ENCODE measurements around the gene CHST12. TPM values are rescaled to one million over a fixed set of nuclear protein-coding genes. Genes with fewer than 3 reads are reported as not detected.

CHST12 gene
- total and polyA plus RNA-seq, 10 of the 15 experiments (the other 5 are each of a cell fraction or from before 2014, with no cell fraction given), result 0.05 to 14.2 (median 3.3) TPM

DNA sequence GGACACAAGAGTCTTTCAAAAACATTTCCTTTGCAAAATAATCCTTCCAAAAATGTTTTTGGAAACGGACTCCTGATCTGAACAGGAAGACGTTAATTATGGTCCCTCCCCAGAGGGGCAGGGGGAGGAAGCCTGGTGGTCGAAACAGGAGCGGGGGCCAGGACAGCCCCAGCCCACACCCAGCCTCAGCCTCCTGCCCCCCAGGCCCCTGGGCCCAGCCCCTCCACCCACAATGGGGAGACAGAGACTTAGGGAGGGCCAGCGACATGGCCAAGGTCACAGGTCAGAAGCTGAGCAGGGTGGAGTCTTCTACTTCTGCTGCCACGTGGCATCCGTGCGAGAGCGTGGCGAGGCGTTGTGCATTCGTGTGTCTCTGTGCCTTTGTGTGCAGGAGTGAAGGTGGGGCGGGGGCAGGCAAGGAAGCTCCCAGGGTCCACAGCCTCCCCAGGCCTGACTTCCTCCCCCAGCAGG, 86.8 kb downstream of the CHST12 start:
- intact Hi-C loops (cut with micrococcal nuclease; ENCODE audit: unreplicated experiment) (no loop called here), in situ Hi-C loops (cut with MboI) (no loop called here)
- SMC1A ChIA-PET (ENCODE audit: uncharacterized antibody, unreplicated experiment), result no interaction called here
- RAD21 ChIA-PET (ENCODE audit: unreplicated experiment), result no interaction called here
- FAIRE-seq (no peak), ATAC-seq (no peak), DNase-seq (ENCODE audit: low read depth, low spot score) (no peak)
- H3K9ac ChIP-seq (ENCODE audit: control insufficient read depth, insufficient read depth, low read length), result no peak overlapping the region
- no peak overlapping the region for H3K27ac ChIP-seq (ENCODE audit: control insufficient read depth, insufficient read depth)
- H3K4me2 ChIP-seq (ENCODE audit: control insufficient read depth, insufficient read depth), result no peak overlapping the region
- H3K27me3 ChIP-seq (replicated peaks in 1 of 2; ENCODE audit: control insufficient read depth in 2 of 2, insufficient read depth in 2 of 2, low read length in 1 of 2), result no peaks in the 10 kb centered on the region
- H3K4me1 ChIP-seq (ENCODE audit: control insufficient read depth, insufficient read depth, low read length), result no peaks in the 10 kb centered on the region
- no peaks in the 10 kb centered on the region for H4K20me1 ChIP-seq (ENCODE audit: control insufficient read depth, insufficient read depth)
- 23% methylated on average over 13 of the region's 13 CpGs for WGBS (ENCODE audit: insufficient coverage, insufficient replicate concordance, low lambda C conversion rate, missing lambda C conversion rate)
- POLR2A ChIA-PET, result no interaction called here
- no peak overlapping the region for H3K4me3 ChIP-seq
- H3K79me2 ChIP-seq (ENCODE audit: control insufficient read depth, insufficient read depth, low read length), result no peaks in the 10 kb centered on the region
- CTCF ChIA-PET, result no interaction called here
- no peak overlapping the region for H2AFZ ChIP-seq (ENCODE audit: control insufficient read depth, low read depth, low read length)
- BruUV-seq (replicated peaks), result no TSS peak
- TF ChIP-seq MXI1 (IDR thresholded peaks at IDR 0.05; ENCODE audit: low read depth, low read length), result no peak
- TF ChIP-seq, protein P1, sequence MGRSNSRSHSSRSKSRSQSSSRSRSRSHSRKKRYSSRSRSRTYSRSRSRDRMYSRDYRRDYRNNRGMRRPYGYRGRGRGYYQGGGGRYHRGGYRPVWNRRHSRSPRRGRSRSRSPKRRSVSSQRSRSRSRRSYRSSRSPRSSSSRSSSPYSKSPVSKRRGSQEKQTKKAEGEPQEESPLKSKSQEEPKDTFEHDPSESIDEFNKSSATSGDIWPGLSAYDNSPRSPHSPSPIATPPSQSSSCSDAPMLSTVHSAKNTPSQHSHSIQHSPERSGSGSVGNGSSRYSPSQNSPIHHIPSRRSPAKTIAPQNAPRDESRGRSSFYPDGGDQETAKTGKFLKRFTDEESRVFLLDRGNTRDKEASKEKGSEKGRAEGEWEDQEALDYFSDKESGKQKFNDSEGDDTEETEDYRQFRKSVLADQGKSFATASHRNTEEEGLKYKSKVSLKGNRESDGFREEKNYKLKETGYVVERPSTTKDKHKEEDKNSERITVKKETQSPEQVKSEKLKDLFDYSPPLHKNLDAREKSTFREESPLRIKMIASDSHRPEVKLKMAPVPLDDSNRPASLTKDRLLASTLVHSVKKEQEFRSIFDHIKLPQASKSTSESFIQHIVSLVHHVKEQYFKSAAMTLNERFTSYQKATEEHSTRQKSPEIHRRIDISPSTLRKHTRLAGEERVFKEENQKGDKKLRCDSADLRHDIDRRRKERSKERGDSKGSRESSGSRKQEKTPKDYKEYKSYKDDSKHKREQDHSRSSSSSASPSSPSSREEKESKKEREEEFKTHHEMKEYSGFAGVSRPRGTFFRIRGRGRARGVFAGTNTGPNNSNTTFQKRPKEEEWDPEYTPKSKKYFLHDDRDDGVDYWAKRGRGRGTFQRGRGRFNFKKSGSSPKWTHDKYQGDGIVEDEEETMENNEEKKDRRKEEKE (IDR thresholded peaks at IDR 0.05), result no peak
- TF ChIP-seq BHLHE40 (IDR thresholded peaks at IDR 0.05; ENCODE audit: borderline replicate concordance in 1 of 2, low read depth in 2 of 2, low read length in 1 of 2), result no peak
- TF ChIP-seq, protein P2, sequence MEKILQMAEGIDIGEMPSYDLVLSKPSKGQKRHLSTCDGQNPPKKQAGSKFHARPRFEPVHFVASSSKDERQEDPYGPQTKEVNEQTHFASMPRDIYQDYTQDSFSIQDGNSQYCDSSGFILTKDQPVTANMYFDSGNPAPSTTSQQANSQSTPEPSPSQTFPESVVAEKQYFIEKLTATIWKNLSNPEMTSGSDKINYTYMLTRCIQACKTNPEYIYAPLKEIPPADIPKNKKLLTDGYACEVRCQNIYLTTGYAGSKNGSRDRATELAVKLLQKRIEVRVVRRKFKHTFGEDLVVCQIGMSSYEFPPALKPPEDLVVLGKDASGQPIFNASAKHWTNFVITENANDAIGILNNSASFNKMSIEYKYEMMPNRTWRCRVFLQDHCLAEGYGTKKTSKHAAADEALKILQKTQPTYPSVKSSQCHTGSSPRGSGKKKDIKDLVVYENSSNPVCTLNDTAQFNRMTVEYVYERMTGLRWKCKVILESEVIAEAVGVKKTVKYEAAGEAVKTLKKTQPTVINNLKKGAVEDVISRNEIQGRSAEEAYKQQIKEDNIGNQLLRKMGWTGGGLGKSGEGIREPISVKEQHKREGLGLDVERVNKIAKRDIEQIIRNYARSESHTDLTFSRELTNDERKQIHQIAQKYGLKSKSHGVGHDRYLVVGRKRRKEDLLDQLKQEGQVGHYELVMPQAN (conservative IDR thresholded peaks at IDR 0.05), result no peak
- no peak for TF ChIP-seq CHD2 (IDR thresholded peaks at IDR 0.05; ENCODE audit: borderline replicate concordance, low read depth, low read length)
- TF ChIP-seq MTA2 (IDR thresholded peaks at IDR 0.05; ENCODE audit: low read depth), result no peak
- no peak for TF ChIP-seq TCF7 (IDR thresholded peaks at IDR 0.05; ENCODE audit: borderline replicate concordance)
- no peak for TF ChIP-seq TARDBP (IDR thresholded peaks at IDR 0.05; ENCODE audit: borderline replicate concordance)
- TF ChIP-seq RAD51 (IDR thresholded peaks at IDR 0.05), result no peak
- TF ChIP-seq TBL1XR1 (IDR thresholded peaks at IDR 0.05; ENCODE audit: low read depth, low read length), result no peak
- no peak for TF ChIP-seq PAX5 (IDR thresholded peaks at IDR 0.05; ENCODE audit: borderline replicate concordance, low read depth, low read length)
- TF ChIP-seq POLR2AphosphoS5 (IDR thresholded peaks at IDR 0.05; ENCODE audit: low read length), result no peak
- TF ChIP-seq BACH1 (IDR thresholded peaks at IDR 0.05; ENCODE audit: borderline replicate concordance), result no peak
- TF ChIP-seq, protein P3, sequence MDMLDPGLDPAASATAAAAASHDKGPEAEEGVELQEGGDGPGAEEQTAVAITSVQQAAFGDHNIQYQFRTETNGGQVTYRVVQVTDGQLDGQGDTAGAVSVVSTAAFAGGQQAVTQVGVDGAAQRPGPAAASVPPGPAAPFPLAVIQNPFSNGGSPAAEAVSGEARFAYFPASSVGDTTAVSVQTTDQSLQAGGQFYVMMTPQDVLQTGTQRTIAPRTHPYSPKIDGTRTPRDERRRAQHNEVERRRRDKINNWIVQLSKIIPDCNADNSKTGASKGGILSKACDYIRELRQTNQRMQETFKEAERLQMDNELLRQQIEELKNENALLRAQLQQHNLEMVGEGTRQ (IDR thresholded peaks at IDR 0.05; ENCODE audit: borderline replicate concordance, low read depth, low read length), result no peak
- TF ChIP-seq, protein P4, sequence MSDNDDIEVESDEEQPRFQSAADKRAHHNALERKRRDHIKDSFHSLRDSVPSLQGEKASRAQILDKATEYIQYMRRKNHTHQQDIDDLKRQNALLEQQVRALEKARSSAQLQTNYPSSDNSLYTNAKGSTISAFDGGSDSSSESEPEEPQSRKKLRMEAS (IDR thresholded peaks at IDR 0.05; ENCODE audit: low read depth, low read length), result no peak
- TF ChIP-seq NFXL1 (IDR thresholded peaks at IDR 0.05; ENCODE audit: borderline replicate concordance), result no peak
- TF ChIP-seq SMAD1 (IDR thresholded peaks at IDR 0.05; ENCODE audit: low read depth, partially characterized antibody), result no peak
- TF ChIP-seq, protein P5, sequence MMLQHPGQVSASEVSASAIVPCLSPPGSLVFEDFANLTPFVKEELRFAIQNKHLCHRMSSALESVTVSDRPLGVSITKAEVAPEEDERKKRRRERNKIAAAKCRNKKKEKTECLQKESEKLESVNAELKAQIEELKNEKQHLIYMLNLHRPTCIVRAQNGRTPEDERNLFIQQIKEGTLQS (IDR thresholded peaks at IDR 0.05; ENCODE audit: borderline replicate concordance, extremely low read depth, low read depth, low read length), result no peak
- H3K36me3 ChIP-seq (ENCODE audit: control insufficient read depth in 2 of 2, insufficient read depth in 2 of 2, low read length in 1 of 2), result no peaks in the 10 kb centered on the region
- no peaks in the 10 kb centered on the region for H3K9me3 ChIP-seq (replicated peaks; ENCODE audit: control insufficient read depth, insufficient read depth, low read length)

All from GM12878 (cell line).